ENCODE data around the gene SPECC1L.

The SPECC1L gene

DNA sequence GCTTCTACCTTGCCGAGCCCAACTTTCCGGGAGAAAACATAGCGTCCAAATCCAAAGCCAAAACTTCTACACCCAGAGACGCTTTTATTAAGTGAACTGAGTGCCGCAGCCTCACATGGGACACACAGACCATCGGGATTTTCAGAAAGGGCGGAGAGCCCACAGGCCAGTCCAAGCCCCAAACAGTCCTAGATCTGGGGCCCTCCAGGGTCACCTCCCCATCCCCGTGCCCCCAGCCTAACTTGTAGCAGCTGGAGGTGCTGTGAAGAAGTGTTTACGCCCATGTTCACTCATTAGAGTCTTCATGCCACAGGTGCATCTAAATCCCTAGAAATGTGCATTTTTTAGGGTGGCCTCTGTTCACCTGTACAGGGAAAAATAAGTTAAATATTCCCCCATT lies 142.6 kb downstream of the SPECC1L start:
- Histone ChIP-seq H3K79me1 (ENCODE audit: low read length) (no peaks in the 10 kb centered on the region), H3K14ac (ENCODE audit: low read length) (no peak overlapping the region), H2AK5ac (ENCODE audit: low read length) (no peak overlapping the region), H3K9ac (ENCODE audit: low read length) (no peak overlapping the region), H3K27me3 (ENCODE audit: insufficient read depth, low read length) (no peaks in the 10 kb centered on the region), H4K91ac (ENCODE audit: low read depth, low read length) (no peak overlapping the region), H3K9me3 (ENCODE audit: insufficient read depth, low read depth, low read length) (peaks cover 1% of the 10 kb centered on the region), H4K12ac (ENCODE audit: low read depth, low read length) (no peak overlapping the region), H3K23ac (ENCODE audit: low read length) (no peak overlapping the region), H3K4me1 (ENCODE audit: control insufficient read depth in 1 of 2, insufficient read depth in 2 of 2, low read length in 2 of 2) (peaks cover 0 to 1% of the 10 kb centered on the region in 2 experiments), H3K36me3 (ENCODE audit: control insufficient read depth in 1 of 2, insufficient read depth in 2 of 2, low read length in 2 of 2) (peaks cover 40 to 61% of the 10 kb centered on the region in 2 experiments), H2BK12ac (ENCODE audit: low read length) (no peak overlapping the region), H3K18ac (ENCODE audit: low read length) (no peak overlapping the region), H2AFZ (ENCODE audit: insufficient read depth, low read length, poor library complexity) (no peak overlapping the region), H3K4ac (ENCODE audit: low read depth, low read length) (no peak overlapping the region), H3K27ac (ENCODE audit: low read depth, low read length) (no peak overlapping the region), H2BK5ac (ENCODE audit: low read depth, low read length, poor library complexity) (no peak overlapping the region), H4K8ac (ENCODE audit: low read depth, low read length) (no peak overlapping the region), H3K79me2 (ENCODE audit: control insufficient read depth, insufficient read depth, low read length, poor library complexity) (no peaks in the 10 kb centered on the region), H2BK120ac (ENCODE audit: insufficient read depth, low read length, poor library complexity) (no peak overlapping the region), H3K4me3 (ENCODE audit: low read depth, low read length) (no peak overlapping the region), H3K4me2 (ENCODE audit: low read length) (no peak overlapping the region)
- no CpG with 5 or more reads among the region's 9 CpGs for WGBS (ENCODE audit: extremely low coverage, insufficient coverage, insufficient read length)
- no peak for DNase-seq

DNA sequence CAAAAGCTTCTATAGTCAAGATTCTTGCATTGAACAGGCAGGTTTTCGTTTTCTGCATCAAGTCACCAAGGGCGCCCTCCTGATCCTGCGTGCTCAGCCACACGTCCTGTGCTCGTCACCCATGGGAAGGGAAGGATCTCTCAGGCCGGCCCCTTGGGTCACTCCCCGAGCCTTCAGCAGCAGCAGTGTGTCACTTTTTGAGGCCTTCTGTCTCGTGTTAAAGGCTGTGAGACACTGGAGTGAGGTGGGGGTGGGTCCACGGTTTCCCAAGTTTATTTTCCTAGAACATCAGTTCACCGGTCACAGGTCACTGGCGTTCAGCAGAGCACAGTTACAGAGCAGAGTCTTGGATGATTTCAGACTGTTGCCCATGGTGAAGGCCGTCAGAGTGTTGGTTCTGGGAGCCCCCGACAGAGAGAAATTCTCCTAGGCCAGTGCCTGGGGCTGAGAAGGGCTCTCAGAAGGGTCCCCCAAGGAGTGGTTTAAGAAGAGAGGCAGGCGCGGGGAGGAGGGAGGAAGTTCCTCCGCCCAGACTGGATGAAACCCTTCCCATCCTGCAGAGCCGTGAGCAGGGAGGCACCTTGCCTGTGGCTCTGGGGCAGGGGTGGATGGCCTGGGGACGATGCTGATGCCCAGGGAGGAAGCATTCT lies 143.2 kb downstream of the SPECC1L start:
- Histone ChIP-seq H2AFZ (ENCODE audit: insufficient read depth, low read length, poor library complexity) (no peak overlapping the region), H2BK5ac (ENCODE audit: low read depth, low read length, poor library complexity) (no peak overlapping the region), H3K4me3 (ENCODE audit: low read depth, low read length) (no peak overlapping the region), H4K91ac (ENCODE audit: low read depth, low read length) (no peak overlapping the region), H2AK5ac (ENCODE audit: low read length) (no peak overlapping the region), H3K18ac (ENCODE audit: low read length) (no peak overlapping the region), H3K9me3 (ENCODE audit: insufficient read depth, low read depth, low read length) (peaks cover 1% of the 10 kb centered on the region), H3K4me2 (ENCODE audit: low read length) (no peak overlapping the region), H3K4me1 (ENCODE audit: control insufficient read depth in 1 of 2, insufficient read depth in 2 of 2, low read length in 2 of 2) (no peaks in the 10 kb centered on the region), H3K14ac (ENCODE audit: low read length) (no peak overlapping the region), H2BK120ac (ENCODE audit: insufficient read depth, low read length, poor library complexity) (no peak overlapping the region), H3K27me3 (ENCODE audit: insufficient read depth, low read length) (no peaks in the 10 kb centered on the region), H2BK12ac (ENCODE audit: low read length) (no peak overlapping the region), H4K12ac (ENCODE audit: low read depth, low read length) (no peak overlapping the region), H3K4ac (ENCODE audit: low read depth, low read length) (no peak overlapping the region), H3K23ac (ENCODE audit: low read length) (no peak overlapping the region), H3K9ac (ENCODE audit: low read length) (no peak overlapping the region), H3K36me3 (ENCODE audit: control insufficient read depth in 1 of 2, insufficient read depth in 2 of 2, low read length in 2 of 2) (peaks cover 42 to 59% of the 10 kb centered on the region in 2 experiments), H3K79me1 (ENCODE audit: low read length) (no peaks in the 10 kb centered on the region), H3K27ac (ENCODE audit: low read depth, low read length) (no peak overlapping the region), H3K79me2 (ENCODE audit: control insufficient read depth, insufficient read depth, low read length, poor library complexity) (no peaks in the 10 kb centered on the region), H4K8ac (ENCODE audit: low read depth, low read length) (no peak overlapping the region)
- DNase-seq: no peak
- WGBS (ENCODE audit: extremely low coverage, insufficient coverage, insufficient read length): no CpG with 5 or more reads among the region's 18 CpGs

DNA sequence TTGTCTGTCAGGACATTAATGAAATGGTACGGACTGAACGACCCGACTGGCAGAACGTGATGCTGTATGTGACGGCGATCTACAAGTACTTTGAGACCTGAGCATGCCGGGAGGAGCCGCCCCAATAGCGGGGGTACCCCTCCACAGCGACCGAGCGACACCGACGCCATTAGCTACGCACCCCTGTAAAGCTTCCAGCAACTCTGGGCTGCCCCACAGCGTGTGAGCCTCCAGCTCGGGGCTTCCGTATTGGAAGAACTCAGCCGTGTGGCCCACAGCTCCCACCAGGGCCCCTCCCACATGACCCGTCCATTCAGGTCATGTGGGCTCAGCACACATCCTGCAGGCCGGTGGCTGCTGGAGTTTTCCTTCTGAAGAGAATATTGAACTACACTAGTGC lies 143.9 kb downstream of the SPECC1L start:
- H3K4ac ChIP-seq (ENCODE audit: low read depth, low read length): no peak overlapping the region
- H2BK12ac ChIP-seq (ENCODE audit: low read length): no peak overlapping the region
- no peaks in the 10 kb centered on the region for H3K27me3 ChIP-seq (ENCODE audit: insufficient read depth, low read length)
- no peak overlapping the region for H2BK5ac ChIP-seq (ENCODE audit: low read depth, low read length, poor library complexity)
- H3K14ac ChIP-seq (ENCODE audit: low read length): no peak overlapping the region
- peaks cover 1% of the 10 kb centered on the region for H3K9me3 ChIP-seq (ENCODE audit: insufficient read depth, low read depth, low read length)
- peaks cover 0 to under 1% of the 10 kb centered on the region in 2 experiments for H3K4me1 ChIP-seq (ENCODE audit: control insufficient read depth in 1 of 2, insufficient read depth in 2 of 2, low read length in 2 of 2)
- H4K8ac ChIP-seq (ENCODE audit: low read depth, low read length): no peak overlapping the region
- no CpG with 5 or more reads among the region's 21 CpGs for WGBS (ENCODE audit: extremely low coverage, insufficient coverage, insufficient read length)
- no peak overlapping the region for H4K12ac ChIP-seq (ENCODE audit: low read depth, low read length)
- H3K9ac ChIP-seq (ENCODE audit: low read length): no peak overlapping the region
- no peak overlapping the region for H2AK5ac ChIP-seq (ENCODE audit: low read length)
- peaks cover 42 to 62% of the 10 kb centered on the region in 2 experiments for H3K36me3 ChIP-seq (ENCODE audit: control insufficient read depth in 1 of 2, insufficient read depth in 2 of 2, low read length in 2 of 2)
- no peak overlapping the region for H3K4me3 ChIP-seq (ENCODE audit: low read depth, low read length)
- H3K18ac ChIP-seq (ENCODE audit: low read length): no peak overlapping the region
- no peak overlapping the region for H3K4me2 ChIP-seq (ENCODE audit: low read length)
- no peak overlapping the region for H2BK120ac ChIP-seq (ENCODE audit: insufficient read depth, low read length, poor library complexity)
- no peak overlapping the region for H4K91ac ChIP-seq (ENCODE audit: low read depth, low read length)
- no peak for DNase-seq
- no peak overlapping the region for H3K27ac ChIP-seq (ENCODE audit: low read depth, low read length)
- no peak overlapping the region for H3K23ac ChIP-seq (ENCODE audit: low read length)
- no peak overlapping the region for H2AFZ ChIP-seq (ENCODE audit: insufficient read depth, low read length, poor library complexity)
- no peaks in the 10 kb centered on the region for H3K79me2 ChIP-seq (ENCODE audit: control insufficient read depth, insufficient read depth, low read length, poor library complexity)
- H3K79me1 ChIP-seq (ENCODE audit: low read length): no peaks in the 10 kb centered on the region

DNA sequence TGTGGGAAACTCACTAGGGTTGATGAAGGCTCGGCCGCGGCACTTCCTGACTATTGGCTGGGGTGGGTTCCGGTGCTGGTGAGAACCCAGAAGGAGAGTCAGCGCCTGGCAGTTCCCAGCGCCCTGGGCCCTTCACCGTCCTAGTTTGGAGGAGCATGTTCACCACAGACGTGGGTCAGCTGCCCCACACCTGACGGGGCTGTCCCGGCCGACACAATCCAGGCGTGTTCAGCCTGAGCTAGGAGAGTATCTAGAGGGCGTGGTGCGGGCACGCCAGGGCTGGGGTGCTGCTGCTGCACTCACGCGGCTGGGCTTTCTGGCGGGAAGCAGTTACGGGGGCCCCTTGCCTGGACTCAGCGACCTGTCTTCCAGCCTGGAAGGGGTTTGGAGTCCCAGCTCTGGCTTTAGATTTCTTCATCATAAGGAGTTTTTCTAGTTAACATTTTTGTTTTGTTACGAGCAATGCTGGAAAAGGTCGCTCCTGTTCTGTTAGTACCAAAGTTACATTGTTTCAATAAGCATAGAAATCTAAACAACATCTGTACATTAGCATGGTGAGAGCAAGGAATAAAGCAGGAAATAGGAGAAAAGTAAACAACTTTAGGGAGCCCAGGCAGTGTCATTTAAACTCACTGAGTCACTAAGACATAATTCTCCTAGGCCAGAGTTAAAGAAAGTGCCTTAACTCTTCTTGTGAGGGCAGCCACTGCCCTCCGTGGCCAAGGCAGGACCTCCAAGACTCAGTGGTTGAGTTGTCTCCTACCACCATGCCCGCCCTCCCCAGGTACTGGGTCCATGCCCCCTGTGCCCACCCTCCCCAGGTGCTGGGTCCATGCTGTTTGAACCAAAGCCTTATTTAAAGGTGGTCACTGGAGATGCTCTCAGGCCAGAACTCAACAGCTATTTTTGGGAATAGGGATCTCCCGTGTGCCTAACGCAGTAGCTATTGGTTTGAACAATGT lies 144.6 kb downstream of the SPECC1L start:
- H2BK120ac ChIP-seq (ENCODE audit: insufficient read depth, low read length, poor library complexity): no peak overlapping the region
- no peak overlapping the region for H2AK5ac ChIP-seq (ENCODE audit: low read length)
- peaks cover 42 to 62% of the 10 kb centered on the region in 2 experiments for H3K36me3 ChIP-seq (ENCODE audit: control insufficient read depth in 1 of 2, insufficient read depth in 2 of 2, low read length in 2 of 2)
- no peak overlapping the region for H2BK5ac ChIP-seq (ENCODE audit: low read depth, low read length, poor library complexity)
- H4K8ac ChIP-seq (ENCODE audit: low read depth, low read length): no peak overlapping the region
- no peak overlapping the region for H3K4me3 ChIP-seq (ENCODE audit: low read depth, low read length)
- peaks cover 0 to 2% of the 10 kb centered on the region in 2 experiments for H3K4me1 ChIP-seq (ENCODE audit: control insufficient read depth in 1 of 2, insufficient read depth in 2 of 2, low read length in 2 of 2)
- H3K79me2 ChIP-seq (ENCODE audit: control insufficient read depth, insufficient read depth, low read length, poor library complexity): no peaks in the 10 kb centered on the region
- peaks cover 1% of the 10 kb centered on the region for H3K9me3 ChIP-seq (ENCODE audit: insufficient read depth, low read depth, low read length)
- no peak overlapping the region for H3K14ac ChIP-seq (ENCODE audit: low read length)
- no peak overlapping the region for H2BK12ac ChIP-seq (ENCODE audit: low read length)
- H3K79me1 ChIP-seq (ENCODE audit: low read length): no peaks in the 10 kb centered on the region
- H3K27ac ChIP-seq (ENCODE audit: low read depth, low read length): no peak overlapping the region
- no CpG with 5 or more reads among the region's 26 CpGs for WGBS (ENCODE audit: extremely low coverage, insufficient coverage, insufficient read length)
- no peak overlapping the region for H4K91ac ChIP-seq (ENCODE audit: low read depth, low read length)
- H3K4ac ChIP-seq (ENCODE audit: low read depth, low read length): no peak overlapping the region
- H3K18ac ChIP-seq (ENCODE audit: low read length): no peak overlapping the region
- H3K23ac ChIP-seq (ENCODE audit: low read length): no peak overlapping the region
- H4K12ac ChIP-seq (ENCODE audit: low read depth, low read length): no peak overlapping the region
- no peak overlapping the region for H2AFZ ChIP-seq (ENCODE audit: insufficient read depth, low read length, poor library complexity)
- DNase-seq: no peak
- no peak overlapping the region for H3K4me2 ChIP-seq (ENCODE audit: low read length)
- no peaks in the 10 kb centered on the region for H3K27me3 ChIP-seq (ENCODE audit: insufficient read depth, low read length)
- no peak overlapping the region for H3K9ac ChIP-seq (ENCODE audit: low read length)

All from trophoblast cell (in vitro differentiated cells and primary cell).